ENCODE results near the gene FNIP1. TPM values are rescaled to one million over a fixed set of nuclear protein-coding genes. Genes with fewer than 3 reads are reported as not detected.
"Not testable (repeated sequence)": the region's sequence is repeated elsewhere in the genome, so short reads cannot be mapped to it uniquely, and the experiment has no call there.

The FNIP1 gene
- total and polyA plus RNA-seq, 2 donors from 2014 or later: 2.9 to 31.1 TPM

- intact Hi-C loops (cut with DNase I): no loop called here
Measured at GRCh38 chr5:131682826-131683225, 114.0 kb downstream of the FNIP1 start.

GRCh38 chr5:131682175-131682574, 114.6 kb downstream of the FNIP1 start:
- H3K4me1 ChIP-seq (ENCODE audit: control insufficient read depth in 2 of 3, insufficient read depth in 2 of 3, low read depth in 1 of 3, low read length in 3 of 3): no peaks in the 10 kb centered on the region
- no peak for FAIRE-seq
- peaks cover 2 to 8% (median 8%) of the 10 kb centered on the region in 3 donors for H3K36me3 ChIP-seq (ENCODE audit: control insufficient read depth in 2 of 3, insufficient read depth in 3 of 3, low read length in 3 of 3)
- H3K27me3 ChIP-seq (ENCODE audit: control insufficient read depth, insufficient read depth, low read length): no peaks in the 10 kb centered on the region
- H3K27ac ChIP-seq (ENCODE audit: low read depth in 2 of 2, low read length in 2 of 2): no peak overlapping the region
- no peak for DNase-seq
- intact Hi-C loops (cut with DNase I): no loop called here
- H3K9ac ChIP-seq (ENCODE audit: low read length in 3 of 3): no peak overlapping the region
- no peaks in the 10 kb centered on the region for H3K9me3 ChIP-seq (ENCODE audit: control insufficient read depth in 2 of 3, insufficient read depth in 1 of 3, low read length in 3 of 3)
- H3K4me3 ChIP-seq (ENCODE audit: low read length in 3 of 3): no peak overlapping the region
- no peak for TF ChIP-seq CTCF (IDR thresholded peaks at IDR 0.05; ENCODE audit: borderline replicate concordance, extremely low read depth, insufficient read depth)

More at GRCh38 chr5:131682826-131683225, 114.0 kb downstream of the FNIP1 start:
- H3K9me3 ChIP-seq (ENCODE audit: control insufficient read depth in 2 of 3, insufficient read depth in 1 of 3, low read length in 3 of 3): no peaks in the 10 kb centered on the region
- no peak overlapping the region for H3K9ac ChIP-seq (ENCODE audit: low read length in 3 of 3)
- H3K4me1 ChIP-seq (ENCODE audit: control insufficient read depth in 2 of 3, insufficient read depth in 2 of 3, low read depth in 1 of 3, low read length in 3 of 3): no peaks in the 10 kb centered on the region
- no peak overlapping the region for H3K4me3 ChIP-seq (ENCODE audit: low read length in 3 of 3)
- H3K36me3 ChIP-seq (ENCODE audit: control insufficient read depth in 2 of 3, insufficient read depth in 3 of 3, low read length in 3 of 3): peaks cover 2 to 5% (median 2%) of the 10 kb centered on the region in 3 donors
- DNase-seq: no peak
- TF ChIP-seq CTCF (IDR thresholded peaks at IDR 0.05; ENCODE audit: borderline replicate concordance, extremely low read depth, insufficient read depth): no peak
- no peak for FAIRE-seq
- H3K27ac ChIP-seq (ENCODE audit: low read depth in 2 of 2, low read length in 2 of 2): no peak overlapping the region
- H3K27me3 ChIP-seq (ENCODE audit: control insufficient read depth, insufficient read depth, low read length): no peaks in the 10 kb centered on the region

GRCh38 chr5:131679911-131680310, 116.9 kb downstream of the FNIP1 start:
- peaks cover 2 to 17% (median 16%) of the 10 kb centered on the region in 3 donors for H3K36me3 ChIP-seq (ENCODE audit: control insufficient read depth in 2 of 3, insufficient read depth in 3 of 3, low read length in 3 of 3)
- H3K4me1 ChIP-seq (ENCODE audit: control insufficient read depth in 2 of 3, insufficient read depth in 2 of 3, low read depth in 1 of 3, low read length in 3 of 3): no peaks in the 10 kb centered on the region
- FAIRE-seq (no peak), DNase-seq (no peak)
- no peaks in the 10 kb centered on the region for H3K27me3 ChIP-seq (ENCODE audit: control insufficient read depth, insufficient read depth, low read length)
- no peak overlapping the region for H3K9ac ChIP-seq (ENCODE audit: low read length in 3 of 3)
- no peak for TF ChIP-seq CTCF (IDR thresholded peaks at IDR 0.05; ENCODE audit: borderline replicate concordance, extremely low read depth, insufficient read depth)
- H3K9me3 ChIP-seq (ENCODE audit: control insufficient read depth in 2 of 3, insufficient read depth in 1 of 3, low read length in 3 of 3): no peaks in the 10 kb centered on the region
- intact Hi-C loops (cut with DNase I): no loop called here
- H3K4me3 ChIP-seq (ENCODE audit: low read length in 3 of 3): no peak overlapping the region
- H3K27ac ChIP-seq (ENCODE audit: low read depth in 2 of 2, low read length in 2 of 2): no peak overlapping the region

GRCh38 chr5:131678273-131678672, 118.5 kb downstream of the FNIP1 start:
- H3K36me3 ChIP-seq (ENCODE audit: control insufficient read depth in 2 of 3, insufficient read depth in 3 of 3, low read length in 3 of 3): peaks cover 2 to 17% (median 16%) of the 10 kb centered on the region in 3 donors
- H3K27me3 ChIP-seq (ENCODE audit: control insufficient read depth, insufficient read depth, low read length); H3K4me3 ChIP-seq (ENCODE audit: low read length in 3 of 3); intact Hi-C loops (cut with DNase I); H3K9ac ChIP-seq (ENCODE audit: low read length in 3 of 3); H3K4me1 ChIP-seq (ENCODE audit: control insufficient read depth in 2 of 3, insufficient read depth in 2 of 3, low read depth in 1 of 3, low read length in 3 of 3); H3K27ac ChIP-seq (ENCODE audit: low read depth in 2 of 2, low read length in 2 of 2); H3K9me3 ChIP-seq (ENCODE audit: control insufficient read depth in 2 of 3, insufficient read depth in 1 of 3, low read length in 3 of 3); FAIRE-seq; DNase-seq: not testable (repeated sequence)
